ENCODE results near the gene FCGR2B. TPM values are rescaled to one million over a fixed set of nuclear protein-coding genes. Genes with fewer than 3 reads are reported as not detected.
"Not testable (repeated sequence)": the region's sequence is repeated elsewhere in the genome, so short reads cannot be mapped to it uniquely, and the experiment has no call there.

FCGR2B gene
- total RNA-seq, 2 donors from 2014 or later, result 2.6 to 2.9 TPM

- not testable (repeated sequence) for H3K4me1 Mint-ChIP-seq; H3K27me3 Mint-ChIP-seq; H3K36me3 Mint-ChIP-seq (ENCODE audit: low read depth); DNase-seq; H3K9me3 ChIP-seq (ENCODE audit: control insufficient read depth, low read length, poor library complexity, severe bottlenecking); H3K4me3 Mint-ChIP-seq; H3K27ac Mint-ChIP-seq; ATAC-seq
Measured at GRCh38 chr1:161663569-161663968, 626 bp downstream of the FCGR2B start.

- not testable (repeated sequence) for H3K36me3 Mint-ChIP-seq (ENCODE audit: low read depth); H3K4me1 Mint-ChIP-seq; H3K27ac Mint-ChIP-seq; H3K27me3 Mint-ChIP-seq; ATAC-seq; H3K9me3 ChIP-seq (ENCODE audit: control insufficient read depth, low read length, poor library complexity, severe bottlenecking); DNase-seq; H3K4me3 Mint-ChIP-seq
Measured at GRCh38 chr1:161664689-161665088, 1.7 kb downstream of the FCGR2B start.

- not testable (repeated sequence) for H3K27me3 Mint-ChIP-seq; H3K27ac Mint-ChIP-seq; H3K4me3 Mint-ChIP-seq; ATAC-seq; H3K9me3 ChIP-seq (ENCODE audit: control insufficient read depth, low read length, poor library complexity, severe bottlenecking); H3K36me3 Mint-ChIP-seq (ENCODE audit: low read depth); DNase-seq; H3K4me1 Mint-ChIP-seq
Measured at GRCh38 chr1:161671045-161672020, 8.4 kb downstream of the FCGR2B start.

- not testable (repeated sequence) for H3K27ac Mint-ChIP-seq; ATAC-seq; H3K27me3 Mint-ChIP-seq; H3K4me3 Mint-ChIP-seq; H3K4me1 Mint-ChIP-seq; DNase-seq; H3K9me3 ChIP-seq (ENCODE audit: control insufficient read depth, low read length, poor library complexity, severe bottlenecking); H3K36me3 Mint-ChIP-seq (ENCODE audit: low read depth)
Measured at GRCh38 chr1:161673437-161673836, 10.5 kb downstream of the FCGR2B start.

- not testable (repeated sequence) for H3K9me3 ChIP-seq (ENCODE audit: control insufficient read depth, low read length, poor library complexity, severe bottlenecking); ATAC-seq; H3K4me1 Mint-ChIP-seq; H3K27ac Mint-ChIP-seq; DNase-seq; H3K4me3 Mint-ChIP-seq; H3K27me3 Mint-ChIP-seq; H3K36me3 Mint-ChIP-seq (ENCODE audit: low read depth)
Measured at GRCh38 chr1:161674447-161674846, 11.5 kb downstream of the FCGR2B start.

GRCh38 chr1:161674908-161675307 is 12.0 kb downstream of the FCGR2B start:
- not testable (repeated sequence) for DNase-seq; H3K4me3 Mint-ChIP-seq; ATAC-seq; H3K9me3 ChIP-seq (ENCODE audit: control insufficient read depth, low read length, poor library complexity, severe bottlenecking); H3K27me3 Mint-ChIP-seq; H3K27ac Mint-ChIP-seq; H3K36me3 Mint-ChIP-seq (ENCODE audit: low read depth); H3K4me1 Mint-ChIP-seq

GRCh38 chr1:161676441-161676840 is 13.5 kb downstream of the FCGR2B start:
- Mint-ChIP-seq H3K36me3 (ENCODE audit: low read depth) (no peaks in the 10 kb centered on the region), H3K27me3 (peaks cover 6% of the 10 kb centered on the region), H3K4me3 (no peak overlapping the region), H3K4me1 (peaks cover 2% of the 10 kb centered on the region), H3K27ac (no peak overlapping the region)
- no peaks in the 10 kb centered on the region for H3K9me3 ChIP-seq (ENCODE audit: control insufficient read depth, low read length, poor library complexity, severe bottlenecking)
- DNase-seq (no peak), ATAC-seq (no peak)

- ATAC-seq, result no peak
- H3K27ac Mint-ChIP-seq, result no peak overlapping the region
- H3K4me1 Mint-ChIP-seq, result peaks cover 2% of the 10 kb centered on the region
- H3K9me3 ChIP-seq (ENCODE audit: control insufficient read depth, low read length, poor library complexity, severe bottlenecking), result no peaks in the 10 kb centered on the region
- no peaks in the 10 kb centered on the region for H3K36me3 Mint-ChIP-seq (ENCODE audit: low read depth)
- no peak for DNase-seq
- H3K4me3 Mint-ChIP-seq, result no peak overlapping the region
- H3K27me3 Mint-ChIP-seq, result peaks cover 6% of the 10 kb centered on the region
Measured at GRCh38 chr1:161676958-161677689, 14.2 kb downstream of the FCGR2B start.

- no peaks in the 10 kb centered on the region for H3K9me3 ChIP-seq (ENCODE audit: control insufficient read depth, low read length, poor library complexity, severe bottlenecking)
- ATAC-seq, result no peak
Measured at GRCh38 chr1:161678500-161678899, 15.6 kb downstream of the FCGR2B start.

GRCh38 chr1:161681879-161682278 is 18.9 kb downstream of the FCGR2B start:
- peaks cover 27% of the 10 kb centered on the region for H3K27me3 Mint-ChIP-seq
- no peak overlapping the region for H3K4me3 Mint-ChIP-seq
- no peaks in the 10 kb centered on the region for H3K9me3 ChIP-seq (ENCODE audit: control insufficient read depth, low read length, poor library complexity, severe bottlenecking)
- peak overlapping the region; percentile 9 for H3K27ac Mint-ChIP-seq
- H3K36me3 Mint-ChIP-seq (ENCODE audit: low read depth), result no peaks in the 10 kb centered on the region
- DNase-seq (no peak), ATAC-seq (no peak)
- H3K4me1 Mint-ChIP-seq, result peaks cover 2% of the 10 kb centered on the region

More at GRCh38 chr1:161678500-161678899, 15.6 kb downstream of the FCGR2B start:
- DNase-seq, result no peak
- no peaks in the 10 kb centered on the region for H3K36me3 Mint-ChIP-seq (ENCODE audit: low read depth)
- no peak overlapping the region for H3K27ac Mint-ChIP-seq
- no peak overlapping the region for H3K4me3 Mint-ChIP-seq
- peaks cover 11% of the 10 kb centered on the region for H3K27me3 Mint-ChIP-seq
- peaks cover 2% of the 10 kb centered on the region for H3K4me1 Mint-ChIP-seq

GRCh38 chr1:161688946-161689345 is 26.0 kb downstream of the FCGR2B start:
- ATAC-seq (no peak), DNase-seq (no peak)
- H3K36me3 Mint-ChIP-seq (ENCODE audit: low read depth), result peaks cover 5% of the 10 kb centered on the region
- H3K4me1 Mint-ChIP-seq, result no peaks in the 10 kb centered on the region
- no peak overlapping the region for H3K4me3 Mint-ChIP-seq
- H3K27ac Mint-ChIP-seq, result no peak overlapping the region
- no peaks in the 10 kb centered on the region for H3K9me3 ChIP-seq (ENCODE audit: control insufficient read depth, low read length, poor library complexity, severe bottlenecking)
- peaks cover 47% of the 10 kb centered on the region for H3K27me3 Mint-ChIP-seq

- Mint-ChIP-seq H3K4me1 (no peaks in the 10 kb centered on the region), H3K27ac (no peak overlapping the region), H3K36me3 (ENCODE audit: low read depth) (peaks cover 7% of the 10 kb centered on the region), H3K27me3 (peaks cover 42% of the 10 kb centered on the region), H3K4me3 (no peak overlapping the region)
- no peaks in the 10 kb centered on the region for H3K9me3 ChIP-seq (ENCODE audit: control insufficient read depth, low read length, poor library complexity, severe bottlenecking)
- no peak for DNase-seq
- no peak for ATAC-seq
Measured at GRCh38 chr1:161691846-161692245, 28.9 kb downstream of the FCGR2B start.

GRCh38 chr1:161693020-161693712 is 30.2 kb downstream of the FCGR2B start:
- H3K4me1 Mint-ChIP-seq; ATAC-seq; H3K9me3 ChIP-seq (ENCODE audit: control insufficient read depth, low read length, poor library complexity, severe bottlenecking); H3K36me3 Mint-ChIP-seq (ENCODE audit: low read depth); DNase-seq; H3K27ac Mint-ChIP-seq; H3K4me3 Mint-ChIP-seq: not testable (repeated sequence)
- peaks cover 40% of the 10 kb centered on the region for H3K27me3 Mint-ChIP-seq
